ENCODE measurements around the gene IDI2. TPM values are rescaled to one million over a fixed set of nuclear protein-coding genes. Genes with fewer than 3 reads are reported as not detected.

Gene IDI2
- total RNA-seq, 4 donors from 2014 or later, result not detected

DNA sequence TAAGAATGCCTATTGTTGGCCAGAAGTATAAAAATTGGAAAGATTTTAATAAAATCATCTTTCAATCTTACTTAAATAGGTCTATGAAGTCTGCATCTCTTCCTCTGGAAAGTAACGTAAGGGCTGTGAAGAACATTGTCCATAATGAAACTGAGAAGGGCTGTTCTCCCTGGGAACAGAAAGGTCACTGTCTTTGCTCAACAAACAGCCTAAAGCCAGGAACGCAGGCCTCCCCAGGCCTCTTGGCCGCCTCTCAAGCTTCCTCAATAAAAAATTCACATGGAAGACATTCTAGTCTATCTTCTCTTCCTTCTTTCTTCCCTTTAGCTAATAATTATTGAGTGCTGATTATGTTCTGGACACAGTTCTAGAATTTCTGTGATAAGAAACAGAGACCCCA, 9.1 kb upstream of the IDI2 start:
- intact Hi-C loops (cut with DNase I), result no loop called here
- H3K27ac ChIP-seq, result no peak overlapping the region
- H3K4me3 ChIP-seq, result no peak overlapping the region
- TF ChIP-seq CTCF (IDR thresholded peaks at IDR 0.05) (no peak), POLR2A (IDR thresholded peaks at IDR 0.05) (no peak)
- no peaks in the 10 kb centered on the region for H3K27me3 ChIP-seq
- peaks cover 0 to 8% (median 0%) of the 10 kb centered on the region in 3 donors for H3K4me1 ChIP-seq
- no peaks in the 10 kb centered on the region for H3K9me3 ChIP-seq
- no peak for DNase-seq
- 88 to 90% methylated on average over 3 of the region's 3 CpGs for WGBS, 2 donors
- H3K36me3 ChIP-seq, result peaks cover 0 to 24% (median 0%) of the 10 kb centered on the region in 3 donors

GRCh38 chr10:1033601-1034000, 7.9 kb upstream of the IDI2 start:
- TF ChIP-seq POLR2A (IDR thresholded peaks at IDR 0.05) (no peak), CTCF (IDR thresholded peaks at IDR 0.05) (no peak)
- H3K4me3 ChIP-seq, result no peak overlapping the region
- 25 to 75% methylated on average over 1 of the region's 1 CpG for WGBS, 2 donors
- H3K36me3 ChIP-seq, result peaks cover 0 to 13% (median 0%) of the 10 kb centered on the region in 3 donors
- no peak for DNase-seq
- H3K27me3 ChIP-seq, result no peaks in the 10 kb centered on the region
- H3K4me1 ChIP-seq, result peaks cover 0 to 8% (median 0%) of the 10 kb centered on the region in 3 donors
- no peak overlapping the region for H3K27ac ChIP-seq
- intact Hi-C loops (cut with DNase I), result no loop called here
- H3K9me3 ChIP-seq, result no peaks in the 10 kb centered on the region

DNA sequence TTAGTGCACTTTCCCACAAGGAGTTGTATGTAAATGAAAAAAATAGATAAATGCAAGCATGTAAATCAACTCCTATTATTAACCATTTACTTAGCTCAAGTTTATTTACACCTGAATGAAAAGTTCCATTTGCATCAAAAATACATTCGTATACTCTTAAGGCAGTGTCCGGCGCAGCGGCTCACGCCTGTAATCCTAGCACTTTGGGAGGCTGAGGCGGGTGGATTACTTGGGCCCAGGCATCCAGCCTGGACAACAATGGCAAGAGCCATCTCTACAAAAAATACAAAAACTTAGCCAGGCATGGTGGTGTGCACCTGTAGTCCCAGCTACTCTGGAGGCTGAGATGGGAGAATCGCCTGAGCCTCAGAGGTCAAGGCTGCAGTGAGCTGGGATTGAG, 4.2 kb upstream of the IDI2 start:
- Histone ChIP-seq H3K27ac (no peak overlapping the region), H3K9me3 (no peaks in the 10 kb centered on the region), H3K4me1 (no peaks in the 10 kb centered on the region), H3K27me3 (no peaks in the 10 kb centered on the region), H3K36me3 (no peaks in the 10 kb centered on the region), H3K4me3 (no peak overlapping the region)
- TF ChIP-seq POLR2A (IDR thresholded peaks at IDR 0.05) (no peak), CTCF (IDR thresholded peaks at IDR 0.05) (no peak)
- no peak for DNase-seq
- intact Hi-C loops (cut with DNase I), result no loop called here
- WGBS, 2 donors, result 89 to 97% methylated on average over 7 of the region's 7 CpGs

DNA sequence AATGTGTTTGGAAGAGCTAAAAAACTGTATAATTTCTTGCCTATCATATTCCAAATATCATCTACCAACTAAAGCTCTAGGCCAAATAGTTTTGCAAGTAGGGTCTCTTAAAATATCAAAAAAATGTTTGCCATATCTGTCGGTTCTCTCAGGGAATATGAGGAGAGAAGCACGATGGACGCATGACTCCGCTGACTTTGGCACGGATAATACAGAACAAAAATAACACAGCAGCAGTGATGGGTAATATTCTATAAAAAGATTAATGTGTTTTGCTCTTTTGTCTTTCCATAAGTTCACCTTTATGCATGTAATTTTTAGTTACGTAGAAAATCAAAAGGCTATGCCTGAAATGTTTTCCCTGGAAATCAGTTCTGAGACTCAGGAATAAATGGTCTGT, 919 bp upstream of the IDI2 start:
- Histone ChIP-seq H3K36me3 (no peaks in the 10 kb centered on the region), H3K27me3 (no peaks in the 10 kb centered on the region), H3K4me3 (no peak overlapping the region), H3K27ac (no peak overlapping the region), H3K4me1 (no peaks in the 10 kb centered on the region), H3K9me3 (no peaks in the 10 kb centered on the region)
- TF ChIP-seq POLR2A (IDR thresholded peaks at IDR 0.05) (no peak), CTCF (IDR thresholded peaks at IDR 0.05) (no peak)
- intact Hi-C loops (cut with DNase I), result no loop called here
- 92% methylated on average over 6 of the region's 6 CpGs for WGBS, 2 donors
- DNase-seq, result no peak

DNA sequence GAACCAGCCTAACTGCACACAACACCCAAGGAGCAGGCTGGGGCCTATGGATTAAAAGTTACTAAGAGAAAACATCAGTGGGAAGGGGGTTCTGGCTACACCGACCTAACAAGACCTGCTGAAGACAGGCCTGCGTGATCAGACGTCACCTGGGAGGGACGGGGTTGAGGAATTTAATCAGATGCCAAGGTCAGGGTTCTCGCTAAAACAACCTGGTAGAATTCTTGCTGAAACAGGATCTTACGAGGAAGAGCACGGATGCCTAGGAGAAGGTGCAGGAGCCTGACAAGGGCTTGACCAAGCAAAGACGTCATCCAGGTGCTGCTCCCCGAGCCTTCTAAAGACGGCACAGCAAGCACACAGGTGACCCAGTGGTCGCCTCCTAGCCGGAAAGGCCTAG, 1.6 kb downstream of the IDI2 start:
- TF ChIP-seq CTCF (IDR thresholded peaks at IDR 0.05) (no peak), POLR2A (IDR thresholded peaks at IDR 0.05) (no peak)
- WGBS, 2 donors, result 87% methylated on average over 12 of the region's 12 CpGs
- no peaks in the 10 kb centered on the region for H3K27me3 ChIP-seq
- intact Hi-C loops (cut with DNase I), result no loop called here
- H3K27ac ChIP-seq, result no peak overlapping the region
- DNase-seq, result no peak
- H3K4me3 ChIP-seq, result no peak overlapping the region
- H3K4me1 ChIP-seq, result no peaks in the 10 kb centered on the region
- H3K36me3 ChIP-seq, result peaks cover 1 to 15% (median 5%) of the 10 kb centered on the region in 3 donors
- no peaks in the 10 kb centered on the region for H3K9me3 ChIP-seq
